H7 (cell line): ENCODE measurements around the gene TSTD1. TPM values are rescaled to one million over a fixed set of nuclear protein-coding genes. Genes with fewer than 3 reads are reported as not detected.
"Not testable (repeated sequence)": the region's sequence is repeated elsewhere in the genome, so short reads cannot be mapped to it uniquely, and the experiment has no call there.

Source experiments
- DNase-seq: peaks from one replicate; pipeline ENCODE4 v3.0.0; 2012
- H3K27me3 ChIP-seq: 2 replicates; pipeline ENCODE4 v1.6.0; 2011; ENCODE audit warnings: mild to moderate bottlenecking, low read length; ENCODE audit not compliant: control insufficient read depth, insufficient read depth
- H3K36me3 ChIP-seq: replicated peaks from 2 replicates; pipeline ENCODE4 v1.5.1; 2011; ENCODE audit warnings: low read length; ENCODE audit not compliant: control insufficient read depth, insufficient read depth
- H3K4me3 ChIP-seq: 2 replicates; pipeline ENCODE4 v1.5.1; 2011; ENCODE audit warnings: low read depth, mild to moderate bottlenecking, control low read depth, low read length, moderate library complexity; ENCODE audit not compliant: insufficient read depth
- total RNA-seq: library from RNA; depleted of rRNA; stranded (reverse); fragments of >200 nt; shearing (Covaris generic); gene quantifications from 2 replicates; pipeline ENCODE4 v1.2.3, GENCODE V29; 2014

Gene TSTD1
- total RNA-seq, 1 experiment from 2014 or later, result 91.3 TPM

DNA sequence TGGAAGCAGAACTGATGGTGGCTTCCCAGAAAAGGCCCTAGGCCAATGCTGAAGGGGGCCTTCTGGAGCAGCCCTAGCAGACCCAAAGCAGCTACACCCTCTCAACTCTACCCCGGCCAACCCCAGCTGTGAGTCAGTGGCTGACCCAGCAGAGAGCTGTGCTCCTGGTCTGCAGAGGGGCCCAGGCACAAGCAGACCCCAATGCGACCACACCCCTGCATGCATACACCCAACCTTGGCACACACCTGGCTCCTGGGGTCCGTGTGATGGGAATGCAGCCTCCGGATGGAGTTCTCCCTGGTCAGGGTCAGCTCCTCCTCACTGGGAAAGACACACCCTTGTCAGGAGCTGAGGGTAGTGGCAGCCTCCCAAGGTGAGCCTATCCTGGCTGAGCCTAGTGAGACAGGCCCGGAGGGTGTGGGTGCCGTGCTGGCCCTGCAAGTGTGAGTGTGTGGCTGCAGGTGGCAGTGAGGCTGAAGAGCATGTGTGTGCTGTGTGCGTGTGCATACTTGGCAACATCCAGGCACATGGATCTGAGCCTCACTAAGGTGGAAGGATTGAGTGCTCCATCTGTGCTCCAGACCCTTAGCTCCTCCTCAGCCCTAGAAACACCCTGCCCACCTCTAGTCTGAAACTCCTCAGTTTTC, 34.8 kb upstream of the TSTD1 start:
- Histone ChIP-seq H3K27me3 (no peaks in the 10 kb centered on the region), H3K4me3 (no peak overlapping the region), H3K36me3 (no peaks in the 10 kb centered on the region)
- no peak for DNase-seq

DNA sequence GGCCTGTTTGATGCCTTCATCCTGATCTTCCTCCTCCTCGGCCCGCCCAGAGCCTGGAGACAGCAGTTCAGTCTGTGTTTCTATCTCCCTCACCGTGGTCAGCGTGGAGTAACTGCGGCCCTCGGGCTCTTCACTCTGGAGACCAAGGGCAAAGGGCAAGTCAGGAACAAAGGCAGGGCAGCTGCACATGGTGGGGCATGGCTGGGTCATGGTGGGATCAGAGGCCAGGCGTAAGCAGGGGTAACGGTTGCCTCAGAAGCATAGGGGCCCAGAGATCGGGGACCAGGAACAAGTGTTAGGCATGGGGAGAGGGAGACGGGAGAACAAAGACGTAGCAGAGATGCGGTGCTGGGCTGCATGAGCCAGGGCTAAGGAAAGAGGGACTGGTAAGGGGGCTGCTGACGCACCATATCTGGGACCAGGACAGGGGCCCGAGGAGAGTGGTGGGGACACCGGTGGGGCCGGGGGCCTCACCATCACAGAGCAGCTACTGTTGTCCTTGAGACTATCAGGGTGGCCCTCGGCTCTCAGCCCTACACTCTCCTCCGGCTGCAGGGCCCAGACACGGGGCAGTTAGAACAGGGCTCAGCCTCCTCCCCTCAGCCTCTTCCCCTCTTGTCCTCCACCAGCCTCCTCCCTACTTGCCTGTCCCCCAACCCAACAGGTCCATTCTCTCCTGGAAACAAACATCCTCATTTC, 34.1 kb upstream of the TSTD1 start:
- no peak for DNase-seq
- H3K27me3 ChIP-seq, result no peaks in the 10 kb centered on the region
- H3K4me3 ChIP-seq, result no peak overlapping the region
- H3K36me3 ChIP-seq, result no peaks in the 10 kb centered on the region

DNA sequence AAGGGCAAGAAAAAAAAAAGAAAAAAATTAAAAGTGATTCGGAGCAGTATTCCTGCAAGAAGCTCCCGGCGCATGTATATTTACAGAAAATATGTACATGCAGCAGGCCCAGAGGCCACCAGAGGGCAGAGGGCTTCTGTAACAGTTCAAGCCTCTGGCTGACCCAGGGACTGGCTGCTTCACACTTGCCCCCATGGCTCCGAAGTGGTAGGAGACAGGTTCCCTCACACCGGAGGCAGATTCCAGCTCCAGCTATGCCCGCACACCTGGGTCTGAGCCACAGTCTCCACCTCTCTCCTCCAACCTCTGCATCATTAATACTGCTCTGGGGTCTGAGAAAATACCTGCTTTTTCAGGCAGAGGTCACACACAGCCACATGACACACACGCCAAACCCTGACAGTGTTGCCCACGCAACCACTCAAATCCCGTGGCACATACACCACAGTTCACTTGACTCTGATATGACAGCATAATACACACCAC, 33.2 kb upstream of the TSTD1 start:
- DNase-seq, result peak; percentile 91
- Histone ChIP-seq H3K36me3 (no peaks in the 10 kb centered on the region), H3K27me3 (no peaks in the 10 kb centered on the region; the same call in 1 of the 2 replicates), H3K4me3 (no peak overlapping the region)

DNA sequence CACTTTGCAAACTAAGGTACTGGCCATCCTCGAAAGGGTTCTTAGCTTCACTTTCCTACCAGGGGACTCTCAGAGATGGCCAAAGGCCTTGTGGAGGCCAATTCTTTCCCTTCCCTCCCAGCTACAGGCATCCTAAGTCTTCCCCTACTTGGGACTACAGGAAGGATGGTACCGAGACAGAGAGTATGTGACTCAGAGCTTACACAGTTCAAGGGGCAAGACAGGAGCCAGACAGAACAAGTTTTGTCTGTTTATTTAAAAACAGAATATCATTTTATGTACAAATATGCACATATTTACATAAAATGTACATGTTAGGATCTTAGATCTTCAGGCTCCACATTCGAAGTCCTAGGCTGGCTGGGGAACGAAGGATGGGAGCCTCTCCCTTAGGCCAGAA, 32.0 kb upstream of the TSTD1 start:
- Histone ChIP-seq H3K4me3 (no peak overlapping the region), H3K27me3 (no peaks in the 10 kb centered on the region; the same call in 1 of the 2 replicates), H3K36me3 (no peaks in the 10 kb centered on the region)
- no peak for DNase-seq

DNA sequence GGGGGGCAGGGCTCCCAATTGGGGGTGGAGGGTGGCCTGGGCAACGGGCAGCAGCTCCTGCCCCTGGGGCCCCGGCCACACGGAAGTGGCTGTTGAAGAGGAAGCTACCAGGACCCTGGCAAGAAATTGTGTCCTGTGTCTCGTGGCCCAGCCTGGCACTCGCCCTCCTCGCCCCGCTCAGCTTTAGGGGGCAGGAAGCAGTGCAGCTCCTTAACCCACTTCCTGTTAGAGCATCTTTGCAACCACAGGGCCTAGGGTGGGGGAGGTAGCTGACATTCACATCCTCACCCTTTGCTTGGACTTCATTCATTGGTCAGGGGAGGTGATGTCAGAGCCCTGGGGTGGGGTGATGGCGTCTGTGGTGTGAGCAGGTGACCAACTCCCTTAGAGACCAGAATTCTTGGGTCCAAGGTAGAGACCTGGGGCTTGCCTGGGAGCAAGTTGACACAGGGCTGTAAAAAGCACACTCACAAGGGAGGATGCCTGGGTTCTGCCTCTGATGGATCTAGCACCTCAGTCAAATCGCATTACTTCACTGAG, 31.0 kb upstream of the TSTD1 start, which contains the start of gene ARHGAP30:
TSS of gene ARHGAP30 (minus strand) at position 161 of the 540 bp plus-strand sequence. CDS start 267 bp downstream, outside the sequence.
- H3K4me3 ChIP-seq, result no peak within 1 kb of the TSS
- no peak for DNase-seq
- H3K36me3 ChIP-seq, result no peaks in the 10 kb centered on the region
- H3K27me3 ChIP-seq, result no peaks in the 10 kb centered on the region; the same call in 1 of the 2 replicates

DNA sequence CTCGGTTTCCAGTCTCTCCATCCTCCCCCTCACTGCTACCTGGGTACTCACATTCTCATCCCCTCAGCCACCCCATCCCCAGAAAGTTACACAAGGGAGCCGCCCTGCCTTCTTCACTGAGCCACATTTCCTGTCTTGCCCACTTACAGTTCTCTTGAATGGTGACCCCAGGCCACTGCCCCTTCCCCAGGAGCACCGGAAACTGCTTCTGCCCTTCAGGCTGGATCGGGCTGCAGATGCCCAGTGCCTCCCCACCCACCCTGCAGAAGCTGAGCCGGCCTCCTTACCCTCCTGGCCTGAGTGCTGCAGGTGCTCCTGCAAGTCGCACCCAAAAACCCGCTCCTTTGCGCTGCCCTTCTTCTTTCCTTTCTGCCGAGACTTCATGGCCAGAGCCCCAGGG, 30.5 kb upstream of the TSTD1 start:
- H3K4me3 ChIP-seq, result no peak overlapping the region
- no peak for DNase-seq
- no peaks in the 10 kb centered on the region for H3K36me3 ChIP-seq
- H3K27me3 ChIP-seq, result no peaks in the 10 kb centered on the region; the same call in 1 of the 2 replicates

DNA sequence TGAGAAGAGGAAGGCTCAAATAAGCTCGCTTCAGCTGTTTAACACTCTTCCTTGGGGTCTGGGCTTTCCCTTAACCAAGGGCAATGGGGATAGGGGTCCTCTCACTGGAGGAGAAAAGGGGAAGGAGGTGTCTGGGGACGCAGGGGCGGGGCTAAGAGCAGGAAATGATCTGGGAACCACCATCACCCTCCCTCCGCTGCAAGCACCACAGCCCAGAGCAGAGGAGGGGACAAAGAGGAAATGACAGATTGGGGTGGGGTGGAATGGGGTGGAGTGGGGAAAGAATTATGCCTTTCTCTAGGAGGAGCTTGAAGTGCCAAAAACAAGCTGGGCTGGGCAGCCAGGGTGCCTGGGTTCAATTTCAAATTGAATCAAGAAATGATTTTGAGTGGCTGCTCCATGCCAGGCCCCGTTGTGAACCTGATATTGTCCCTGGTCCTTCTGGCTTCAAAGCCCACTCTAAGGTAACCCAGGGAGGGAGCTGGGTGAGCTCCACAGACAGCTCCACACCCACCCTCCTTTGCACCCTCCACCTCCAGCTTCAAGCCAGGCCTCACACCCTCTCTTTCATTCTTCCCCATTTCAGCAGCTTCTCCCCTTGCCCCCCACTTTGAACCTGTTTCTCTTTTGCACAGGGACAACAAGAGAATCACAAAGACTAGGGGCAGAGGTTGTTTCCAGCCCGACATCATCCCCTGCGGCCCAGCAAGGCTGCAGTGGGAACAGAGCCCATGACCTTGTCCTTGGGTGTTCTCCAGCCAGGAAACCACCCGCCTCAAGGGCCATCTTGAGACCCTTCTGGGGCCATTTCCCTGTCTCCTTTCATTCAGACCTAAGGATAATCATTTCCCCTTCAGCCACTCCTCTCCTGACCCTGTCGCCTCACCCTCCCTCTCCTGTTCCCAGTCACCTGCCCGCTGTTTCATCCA, 29.8 kb upstream of the TSTD1 start:
- Histone ChIP-seq H3K27me3 (no peaks in the 10 kb centered on the region; the same call in 1 of the 2 replicates), H3K4me3 (no peak overlapping the region), H3K36me3 (no peaks in the 10 kb centered on the region)
- DNase-seq, result no peak

DNA sequence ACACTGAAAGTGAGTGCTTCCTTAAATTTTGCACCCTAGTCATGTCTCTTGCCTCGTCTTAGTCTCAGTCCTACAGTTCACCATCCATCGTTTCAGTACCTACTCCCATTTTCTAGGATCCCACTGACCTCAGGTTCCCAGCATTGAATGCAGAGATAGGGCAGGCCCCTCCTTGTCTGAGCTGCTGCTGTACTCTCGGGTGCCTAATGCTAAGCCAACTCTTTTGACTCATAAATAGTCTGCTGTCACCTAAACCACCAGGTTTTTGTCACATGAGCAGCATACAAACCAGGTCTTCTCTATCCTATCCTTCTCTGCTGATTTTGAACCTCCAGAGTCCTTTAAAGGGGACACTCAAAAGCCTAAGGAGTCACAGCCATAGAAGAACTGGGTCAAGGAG, 27.9 kb upstream of the TSTD1 start:
- no peak for DNase-seq
- H3K27me3 ChIP-seq, result no peaks in the 10 kb centered on the region; the same call in 1 of the 2 replicates
- H3K4me3 ChIP-seq, result no peak overlapping the region

DNA sequence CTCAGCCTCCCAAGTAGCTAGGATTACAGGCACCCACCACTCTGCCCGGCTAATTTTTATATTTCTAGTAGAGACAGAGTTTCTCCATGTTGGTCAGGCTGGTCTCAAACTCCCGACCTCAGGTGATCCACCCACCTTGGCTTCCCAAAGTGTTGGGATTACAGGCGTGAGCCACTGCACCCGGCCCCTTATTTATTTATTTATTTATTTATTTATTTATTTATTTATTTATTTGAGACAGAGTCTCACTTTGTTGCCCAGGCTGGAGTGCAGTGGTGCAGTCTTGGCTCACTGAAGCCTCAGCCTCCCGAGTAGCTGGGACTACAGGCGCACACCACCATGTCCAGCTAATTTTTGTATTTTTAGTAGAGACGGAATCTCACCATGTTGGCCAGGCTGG, 26.9 kb upstream of the TSTD1 start:
- not testable (repeated sequence) for DNase-seq, H3K27me3 ChIP-seq, H3K36me3 ChIP-seq, H3K4me3 ChIP-seq

More for the DNA sequence above, 27.9 kb upstream of the TSTD1 start:
- no peaks in the 10 kb centered on the region for H3K36me3 ChIP-seq

DNA sequence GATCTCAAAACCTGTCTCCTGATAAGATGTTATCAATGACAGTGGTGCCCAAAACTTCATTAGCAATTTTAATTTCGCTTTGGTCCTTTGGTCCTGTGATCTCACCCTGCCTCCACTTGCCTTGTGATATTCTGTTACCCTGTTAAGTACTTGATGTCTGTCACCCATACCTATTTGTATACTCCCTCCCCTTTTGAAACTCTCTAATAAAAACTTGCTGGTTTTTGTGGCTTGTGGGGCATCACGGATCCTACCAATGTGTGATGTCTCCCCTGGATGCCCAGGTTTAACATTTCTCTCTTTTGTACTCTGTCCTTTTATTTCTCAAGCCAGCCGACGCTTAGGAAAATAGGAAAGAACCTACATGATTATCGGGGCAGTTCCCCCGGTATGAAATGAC, 25.2 kb upstream of the TSTD1 start:
- H3K36me3 ChIP-seq, DNase-seq: not testable (repeated sequence)

DNA sequence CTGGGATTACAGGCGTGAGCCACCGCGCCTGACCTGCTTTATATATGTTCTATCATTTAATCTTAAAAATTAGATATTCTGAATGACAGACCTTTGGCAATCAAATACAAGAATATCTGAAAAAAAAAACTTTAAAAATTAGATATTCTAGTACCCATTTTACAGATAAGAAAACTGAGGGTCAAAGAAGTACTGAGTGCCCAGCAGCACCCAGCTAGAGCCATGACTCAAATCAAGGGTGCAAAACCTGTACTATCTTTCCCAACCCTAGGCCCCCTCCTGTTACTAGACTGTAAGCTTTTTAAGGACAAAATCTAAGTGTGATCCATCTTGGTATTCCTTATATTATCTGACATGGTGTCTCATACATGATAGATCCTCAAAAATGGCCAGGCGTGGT, 22.7 kb upstream of the TSTD1 start:
- Histone ChIP-seq H3K4me3 (no peak overlapping the region), H3K27me3 (no peaks in the 10 kb centered on the region), H3K36me3 (no peaks in the 10 kb centered on the region)
- no peak for DNase-seq

More for the DNA sequence above, 25.2 kb upstream of the TSTD1 start:
- H3K4me3 ChIP-seq, H3K27me3 ChIP-seq: not testable (repeated sequence)

DNA sequence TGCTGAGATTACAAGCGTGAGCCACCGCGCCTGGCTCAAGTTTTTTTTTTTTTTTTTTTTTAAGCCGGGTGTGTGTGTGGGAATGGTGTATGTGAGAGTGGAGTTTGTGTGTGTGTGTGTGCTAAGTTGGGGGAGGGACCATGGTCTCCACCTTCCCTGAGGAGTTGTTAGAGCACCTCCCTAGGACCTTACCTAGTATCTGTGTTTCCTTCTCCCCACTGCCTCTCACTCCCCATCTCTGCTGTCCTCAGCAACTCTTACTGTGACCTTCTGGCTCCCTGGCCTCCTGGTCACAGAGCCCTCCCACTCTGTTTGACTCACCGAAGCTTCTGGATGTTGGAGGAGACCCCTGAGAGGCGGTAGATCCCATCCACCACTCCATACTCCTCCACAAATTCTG, 20.5 kb upstream of the TSTD1 start:
- DNase-seq, result no peak
- Histone ChIP-seq H3K4me3 (no peak overlapping the region), H3K27me3 (no peaks in the 10 kb centered on the region; the same call in 1 of the 2 replicates), H3K36me3 (no peaks in the 10 kb centered on the region)

DNA sequence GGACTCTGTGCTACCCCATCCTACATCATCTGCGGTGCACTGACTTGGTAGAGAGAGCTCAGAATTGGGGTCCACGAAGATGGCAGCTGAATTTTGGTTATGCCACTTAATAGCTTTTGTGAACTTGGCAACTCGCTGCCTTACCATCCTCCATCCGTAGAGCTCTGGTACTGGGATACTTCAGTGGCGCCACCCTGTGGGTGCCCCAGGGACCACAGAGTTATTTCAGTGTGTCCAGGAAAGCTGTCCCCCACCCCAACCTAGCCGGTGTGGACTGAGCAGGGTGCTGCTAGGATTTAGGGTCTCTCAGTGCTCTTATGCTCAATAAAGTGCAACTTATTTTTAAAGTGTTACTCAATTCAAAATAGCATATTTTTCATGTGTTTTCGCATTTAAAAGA, 16.0 kb upstream of the TSTD1 start:
- Histone ChIP-seq H3K36me3 (no peaks in the 10 kb centered on the region; the same call in 1 of the 2 replicates), H3K4me3 (no peak overlapping the region), H3K27me3 (no peaks in the 10 kb centered on the region; the same call in 1 of the 2 replicates)
- no peak for DNase-seq

DNA sequence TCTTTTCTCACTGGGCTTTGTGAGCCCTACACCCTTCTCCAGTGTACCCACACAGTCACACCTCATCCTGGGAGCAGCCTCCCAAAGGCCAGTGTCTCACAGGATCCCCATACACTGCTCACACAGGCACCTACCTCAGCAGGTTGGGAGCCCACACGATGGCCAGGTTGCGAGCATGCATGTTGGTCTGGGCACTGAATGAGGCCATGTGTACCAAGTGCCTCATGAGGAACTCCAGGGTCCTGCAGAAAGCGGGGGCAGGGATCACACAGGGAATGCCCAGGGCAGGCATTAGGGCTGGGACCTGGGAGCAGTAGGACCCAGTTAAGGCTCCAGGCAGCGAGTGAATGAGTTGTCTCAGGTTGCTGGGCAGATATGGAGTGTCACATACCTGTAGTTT, 15.5 kb upstream of the TSTD1 start:
- no peaks in the 10 kb centered on the region; the same call in 1 of the 2 replicates for H3K27me3 ChIP-seq
- H3K4me3 ChIP-seq, result no peak overlapping the region
- no peak for DNase-seq
- H3K36me3 ChIP-seq, result no peaks in the 10 kb centered on the region; the same call in 1 of the 2 replicates
